ENCODE results near the gene MRPS10.
"Not testable (repeated sequence)": the region's sequence is repeated elsewhere in the genome, so short reads cannot be mapped to it uniquely, and the experiment has no call there.

The MRPS10 gene

GRCh38 chr6:42197555-42198362 lies 19.9 kb downstream of the MRPS10 start:
- TF ChIP-seq JUND (IDR thresholded peaks at IDR 0.05; ENCODE audit: low read depth), result no peak
- no peak for DNase-seq (ENCODE audit: low read depth in 1 of 2, low spot score in 1 of 2)
- in situ Hi-C loops (cut with HindIII; ENCODE audit: low pct_unique_long_range_greater_than_20kb, low sequenced_read_pairs), result no loop called here

- DNase-seq (ENCODE audit: low read depth in 1 of 2, low spot score in 1 of 2), result no peak
- TF ChIP-seq JUND (IDR thresholded peaks at IDR 0.05; ENCODE audit: low read depth), result no peak
- in situ Hi-C loops (cut with HindIII; ENCODE audit: low pct_unique_long_range_greater_than_20kb, low sequenced_read_pairs), result no loop called here
These were observed 22.2 kb downstream of the MRPS10 start for GRCh38 chr6:42195415-42195814.

- DNase-seq (ENCODE audit: low read depth in 1 of 2, low spot score in 1 of 2), result no peak
- no peak for TF ChIP-seq JUND (IDR thresholded peaks at IDR 0.05; ENCODE audit: low read depth)
These were observed 23.6 kb downstream of the MRPS10 start for GRCh38 chr6:42194056-42194455.

GRCh38 chr6:42193491-42193894 lies 24.2 kb downstream of the MRPS10 start:
- DNase-seq (ENCODE audit: low read depth in 1 of 2, low spot score in 1 of 2), result no peak
- in situ Hi-C loops (cut with HindIII; ENCODE audit: low pct_unique_long_range_greater_than_20kb, low sequenced_read_pairs), result no loop called here
- TF ChIP-seq JUND (IDR thresholded peaks at IDR 0.05; ENCODE audit: low read depth), result no peak

More at GRCh38 chr6:42194056-42194455, 23.6 kb downstream of the MRPS10 start:
- in situ Hi-C loops (cut with HindIII; ENCODE audit: low pct_unique_long_range_greater_than_20kb, low sequenced_read_pairs), result no loop called here

GRCh38 chr6:42192385-42192784 lies 25.3 kb downstream of the MRPS10 start:
- in situ Hi-C loops (cut with HindIII; ENCODE audit: low pct_unique_long_range_greater_than_20kb, low sequenced_read_pairs); DNase-seq (ENCODE audit: low read depth in 1 of 2, low spot score in 1 of 2): not testable (repeated sequence)

- TF ChIP-seq JUND (IDR thresholded peaks at IDR 0.05; ENCODE audit: low read depth), result no peak
- DNase-seq (ENCODE audit: low read depth in 1 of 2, low spot score in 1 of 2), result no peak
- in situ Hi-C loops (cut with HindIII; ENCODE audit: low pct_unique_long_range_greater_than_20kb, low sequenced_read_pairs), result no loop called here
These were observed 27.0 kb downstream of the MRPS10 start for GRCh38 chr6:42190554-42191183.

GRCh38 chr6:42188406-42188805 lies 29.3 kb downstream of the MRPS10 start:
- TF ChIP-seq JUND (IDR thresholded peaks at IDR 0.05; ENCODE audit: low read depth), result no peak
- no peak for DNase-seq (ENCODE audit: low read depth in 1 of 2, low spot score in 1 of 2)
- in situ Hi-C loops (cut with HindIII; ENCODE audit: low pct_unique_long_range_greater_than_20kb, low sequenced_read_pairs), result no loop called here

- no peak for DNase-seq (ENCODE audit: low read depth in 1 of 2, low spot score in 1 of 2)
- in situ Hi-C loops (cut with HindIII; ENCODE audit: low pct_unique_long_range_greater_than_20kb, low sequenced_read_pairs), result no loop called here
- no peak for TF ChIP-seq JUND (IDR thresholded peaks at IDR 0.05; ENCODE audit: low read depth)
These were observed 32.1 kb downstream of the MRPS10 start for GRCh38 chr6:42185597-42185996.

GRCh38 chr6:42184475-42184874 lies 33.2 kb downstream of the MRPS10 start:
- in situ Hi-C loops (cut with HindIII; ENCODE audit: low pct_unique_long_range_greater_than_20kb, low sequenced_read_pairs), result no loop called here
- no peak for TF ChIP-seq JUND (IDR thresholded peaks at IDR 0.05; ENCODE audit: low read depth)
- no peak for DNase-seq (ENCODE audit: low read depth in 1 of 2, low spot score in 1 of 2)

GRCh38 chr6:42182101-42182500 lies 35.6 kb downstream of the MRPS10 start:
- TF ChIP-seq JUND (IDR thresholded peaks at IDR 0.05; ENCODE audit: low read depth), result no peak
- DNase-seq (ENCODE audit: low read depth in 1 of 2, low spot score in 1 of 2), result no peak
- in situ Hi-C loops (cut with HindIII; ENCODE audit: low pct_unique_long_range_greater_than_20kb, low sequenced_read_pairs), result no loop called here

GRCh38 chr6:42179945-42180313 lies 37.7 kb downstream of the MRPS10 start:
- in situ Hi-C loops (cut with HindIII; ENCODE audit: low pct_unique_long_range_greater_than_20kb, low sequenced_read_pairs), result no loop called here

GRCh38 chr6:42179261-42179944 lies 38.3 kb downstream of the MRPS10 start:
- TF ChIP-seq JUND (IDR thresholded peaks at IDR 0.05; ENCODE audit: low read depth), result no peak
- DNase-seq (ENCODE audit: low read depth in 1 of 2, low spot score in 1 of 2), result no peak
- in situ Hi-C loops (cut with HindIII; ENCODE audit: low pct_unique_long_range_greater_than_20kb, low sequenced_read_pairs), result no loop called here

More at GRCh38 chr6:42179945-42180313, 37.7 kb downstream of the MRPS10 start:
- DNase-seq (ENCODE audit: low read depth in 1 of 2, low spot score in 1 of 2), result no peak
- TF ChIP-seq JUND (IDR thresholded peaks at IDR 0.05; ENCODE audit: low read depth), result no peak
